Thyroid gland (tissue), 4 donors: ENCODE data around the gene CIP2A.

ENCODE experiments used
- CTCF ChIP-seq, 6 experiments: fragments of 200-600 bp in 3 of 6; fragments of 450-650 bp in 3 of 6; sonication (generic) in 3 of 6; IDR thresholded peaks; one replicate each; pipeline ENCODE4 v1.5.1; 2016 to 2019; ENCODE audit warnings: antibody characterized with exemption in 6 of 6, mild to moderate bottlenecking in 2 of 6, inconsistent platforms in 1 of 6, moderate library complexity in 1 of 6
- POLR2A ChIP-seq, 2 donors: fragments of 450-650 bp; IDR thresholded peaks; one replicate each; pipeline ENCODE4 v1.6.1; 2017; ENCODE audit warnings: antibody characterized with exemption in 2 of 2, mild to moderate bottlenecking in 2 of 2, moderate library complexity in 1 of 2

GRCh38 chr3:108588601-108589000 lies 637 bp downstream of the CIP2A start:
- no peak for TF ChIP-seq CTCF (IDR thresholded peaks at IDR 0.05)
- no peak for TF ChIP-seq POLR2A (IDR thresholded peaks at IDR 0.05)
